Type B pancreatic cell (in vitro differentiated cells): Measurements from ENCODE around the gene IRF7. TPM values are rescaled to one million over a fixed set of nuclear protein-coding genes. Genes with fewer than 3 reads are reported as not detected.

ENCODE experiments used
- DNase-seq: peaks from one replicate; pipeline ENCODE4 v3.0.0; 2021; ENCODE audit warnings: mixed read lengths; ENCODE audit not compliant: unreplicated experiment; ENCODE audit errors: extremely low spot score
- H3K27ac Mint-ChIP-seq: 2 replicates; pipeline ENCODE4 v1.8.0; 2021; ENCODE audit warnings: mild to moderate bottlenecking, mixed read lengths
- H3K27me3 Mint-ChIP-seq: 2 replicates; pipeline ENCODE4 v1.8.0; 2021; ENCODE audit warnings: mixed read lengths
- H3K36me3 Mint-ChIP-seq: 2 replicates; pipeline ENCODE4 v1.8.0; 2021; ENCODE audit warnings: mixed read lengths
- H3K4me1 Mint-ChIP-seq: one replicate; pipeline ENCODE4 v1.8.0; 2021; ENCODE audit warnings: mixed read lengths; ENCODE audit not compliant: unreplicated experiment
- H3K4me3 Mint-ChIP-seq: 2 replicates; pipeline ENCODE4 v1.8.0; 2021; ENCODE audit warnings: mild to moderate bottlenecking, mixed read lengths
- H3K9me3 Mint-ChIP-seq: 2 replicates; pipeline ENCODE4 v1.8.0; 2021; ENCODE audit warnings: mixed read lengths
- total RNA-seq: library from RNA; stranded (reverse); gene quantifications from 2 replicates; pipeline ENCODE4 v1.2.1, GENCODE V29; 2021; ENCODE audit warnings: low replicate concordance
- TF ChIP-seq, protein P1 (sequence below): fragments of 200-600 bp; sonication (generic); conservative IDR thresholded peaks from 2 replicates; pipeline ENCODE4 v1.5.0; 2021; ENCODE audit warnings: antibody characterized with exemption, mild to moderate bottlenecking

Gene IRF7
- total RNA-seq, 1 donor from 2014 or later: 16.4 TPM

DNA sequence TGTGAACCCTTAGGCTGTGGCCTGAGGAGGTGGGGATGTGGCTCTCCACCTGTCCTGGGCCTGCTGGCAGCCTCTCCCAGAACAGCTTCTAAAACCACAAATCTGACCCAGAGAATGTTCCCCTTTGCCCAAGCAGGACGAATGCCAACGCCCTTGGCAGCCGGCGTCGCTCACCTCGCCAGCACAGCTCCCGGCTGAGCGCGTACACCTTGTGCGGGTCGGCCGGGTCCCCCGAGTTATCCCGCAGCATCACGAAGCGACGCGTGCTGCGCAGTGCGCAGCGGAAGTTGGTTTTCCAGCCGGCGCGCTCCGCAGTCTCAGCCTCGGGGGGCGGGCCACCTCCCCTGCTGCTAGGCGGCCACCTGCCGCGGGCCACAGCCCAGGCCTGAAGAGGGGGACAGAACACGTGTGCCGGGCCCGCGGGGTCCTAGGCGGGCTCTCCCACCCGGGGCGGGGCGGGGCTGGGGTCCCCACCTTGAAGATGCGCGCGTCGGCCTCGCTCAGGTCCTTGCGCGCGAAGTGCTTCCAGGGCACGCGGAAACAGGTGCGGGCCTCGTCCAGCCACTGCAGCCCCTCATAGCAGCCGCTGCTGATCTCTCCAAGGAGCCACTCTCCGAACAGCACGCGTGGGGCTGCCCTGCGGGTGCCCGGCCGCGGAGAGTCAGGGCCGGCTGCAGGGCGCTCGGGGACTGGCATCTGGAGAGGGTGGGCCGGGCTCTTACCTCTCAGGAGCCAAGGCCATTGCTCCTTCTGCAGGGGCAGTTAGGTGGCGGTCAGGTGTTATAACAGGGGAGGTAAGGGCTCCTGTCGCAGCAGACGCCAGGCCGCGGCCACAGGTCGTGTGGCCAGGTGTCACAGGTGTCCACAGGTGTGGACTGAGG, 887 bp downstream of the IRF7 start:
- Mint-ChIP-seq H3K4me1 (peaks cover 4% of the 10 kb centered on the region), H3K9me3 (no peaks in the 10 kb centered on the region), H3K4me3 (peak overlapping the region; percentile 88)

DNA sequence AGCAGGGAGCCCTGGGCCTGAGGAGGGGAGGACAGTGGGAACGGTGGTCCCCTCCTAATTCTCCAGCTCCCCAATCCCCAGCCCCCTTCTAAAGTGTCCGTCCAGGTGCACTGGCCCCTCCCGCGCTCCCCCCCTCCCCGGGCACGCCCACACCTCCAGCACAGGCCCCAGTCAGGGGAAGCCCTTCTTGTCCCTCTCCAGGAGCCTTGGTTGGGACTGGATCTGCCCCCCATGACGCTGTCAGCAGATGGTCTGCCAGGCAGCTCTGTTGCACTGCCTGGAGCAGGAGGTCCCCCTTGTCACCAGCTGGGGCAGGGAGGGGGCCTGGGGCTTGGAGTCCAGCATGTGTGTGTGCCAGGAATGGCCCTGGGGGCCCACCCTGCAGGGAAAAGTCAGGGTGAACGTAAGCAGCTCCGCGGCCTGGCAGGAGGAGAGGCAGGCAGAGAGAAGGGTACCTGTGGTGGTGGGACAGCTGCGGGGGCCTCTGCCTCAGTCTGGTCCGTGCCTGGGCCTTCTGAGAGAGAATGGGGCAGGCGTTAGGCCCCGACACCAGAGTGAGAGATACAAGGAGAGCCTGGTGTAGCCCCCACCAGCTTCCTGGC, 1.6 kb downstream of the IRF7 start:
- H3K27ac Mint-ChIP-seq: peak overlapping the region; percentile 50
- H3K4me3 Mint-ChIP-seq: peak overlapping the region; percentile 66
- peaks cover 5% of the 10 kb centered on the region for H3K36me3 Mint-ChIP-seq

More for the DNA sequence above, 887 bp downstream of the IRF7 start:
- H3K27ac Mint-ChIP-seq: peak overlapping the region; percentile 86
- DNase-seq: peak; percentile 72
- TF ChIP-seq, protein P1, sequence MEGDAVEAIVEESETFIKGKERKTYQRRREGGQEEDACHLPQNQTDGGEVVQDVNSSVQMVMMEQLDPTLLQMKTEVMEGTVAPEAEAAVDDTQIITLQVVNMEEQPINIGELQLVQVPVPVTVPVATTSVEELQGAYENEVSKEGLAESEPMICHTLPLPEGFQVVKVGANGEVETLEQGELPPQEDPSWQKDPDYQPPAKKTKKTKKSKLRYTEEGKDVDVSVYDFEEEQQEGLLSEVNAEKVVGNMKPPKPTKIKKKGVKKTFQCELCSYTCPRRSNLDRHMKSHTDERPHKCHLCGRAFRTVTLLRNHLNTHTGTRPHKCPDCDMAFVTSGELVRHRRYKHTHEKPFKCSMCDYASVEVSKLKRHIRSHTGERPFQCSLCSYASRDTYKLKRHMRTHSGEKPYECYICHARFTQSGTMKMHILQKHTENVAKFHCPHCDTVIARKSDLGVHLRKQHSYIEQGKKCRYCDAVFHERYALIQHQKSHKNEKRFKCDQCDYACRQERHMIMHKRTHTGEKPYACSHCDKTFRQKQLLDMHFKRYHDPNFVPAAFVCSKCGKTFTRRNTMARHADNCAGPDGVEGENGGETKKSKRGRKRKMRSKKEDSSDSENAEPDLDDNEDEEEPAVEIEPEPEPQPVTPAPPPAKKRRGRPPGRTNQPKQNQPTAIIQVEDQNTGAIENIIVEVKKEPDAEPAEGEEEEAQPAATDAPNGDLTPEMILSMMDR: no peak
- H3K27me3 Mint-ChIP-seq: no peaks in the 10 kb centered on the region
- H3K36me3 Mint-ChIP-seq: peaks cover 5% of the 10 kb centered on the region

DNA sequence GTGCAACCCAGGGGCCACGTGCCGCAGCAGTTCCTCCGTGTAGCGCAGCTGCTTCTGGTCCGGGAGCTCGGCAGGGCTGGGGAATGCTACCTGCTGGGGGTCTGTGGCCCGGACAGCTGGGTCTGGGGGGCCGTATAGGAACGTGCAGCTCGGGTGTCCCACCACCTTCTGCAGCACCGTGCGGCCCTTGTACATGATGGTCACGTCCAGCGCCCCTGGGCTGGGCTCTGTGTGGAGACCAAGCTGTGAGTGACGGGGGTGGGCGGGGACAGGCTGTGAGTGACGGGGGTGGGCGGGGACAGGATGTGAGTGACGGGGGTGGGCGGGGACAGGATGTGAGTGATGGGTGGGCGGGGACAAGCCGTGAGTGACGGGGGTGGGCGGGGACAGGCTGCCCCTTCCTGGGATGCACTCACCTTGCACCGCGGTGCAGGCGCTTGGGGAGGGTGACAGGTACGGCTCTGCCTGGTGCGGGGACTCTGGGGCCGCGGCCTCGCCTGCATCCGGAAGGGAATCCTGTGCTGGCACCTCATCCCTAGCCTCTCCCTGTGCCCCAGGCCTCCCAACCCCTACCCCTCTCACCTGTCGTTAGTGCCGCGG, 2.3 kb downstream of the IRF7 start:
- H3K4me3 Mint-ChIP-seq: no peak overlapping the region
- H3K4me1 Mint-ChIP-seq: peaks cover 4% of the 10 kb centered on the region
- no peak overlapping the region for H3K27ac Mint-ChIP-seq
- peak; percentile 73 for DNase-seq
- no peaks in the 10 kb centered on the region for H3K9me3 Mint-ChIP-seq
- peaks cover 5% of the 10 kb centered on the region for H3K36me3 Mint-ChIP-seq
- no peaks in the 10 kb centered on the region for H3K27me3 Mint-ChIP-seq
- TF ChIP-seq, protein P1: no peak

More for the DNA sequence above, 1.6 kb downstream of the IRF7 start:
- no peak for DNase-seq
- H3K4me1 Mint-ChIP-seq: peaks cover 4% of the 10 kb centered on the region
- TF ChIP-seq, protein P1: no peak
- H3K9me3 Mint-ChIP-seq: no peaks in the 10 kb centered on the region
- H3K27me3 Mint-ChIP-seq: no peaks in the 10 kb centered on the region

DNA sequence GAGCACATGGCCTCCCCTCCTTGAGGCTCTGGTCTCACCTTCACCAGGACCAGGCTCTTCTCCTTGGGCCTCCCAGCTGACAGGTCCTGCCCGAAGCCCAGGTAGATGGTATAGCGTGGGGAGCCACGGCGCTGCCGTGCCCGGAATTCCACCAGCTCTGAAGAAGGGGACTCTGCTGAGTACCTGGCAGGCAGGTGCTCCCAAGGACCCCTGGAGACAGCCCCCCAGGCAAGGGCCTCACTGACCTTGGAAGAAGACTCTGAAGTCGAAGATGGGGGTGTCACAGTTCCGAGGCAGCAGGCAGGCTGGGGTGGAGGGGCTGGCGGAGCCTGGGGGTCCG, 2.8 kb downstream of the IRF7 start:
- Mint-ChIP-seq H3K27ac (no peak overlapping the region), H3K4me1 (peaks cover 4% of the 10 kb centered on the region), H3K36me3 (peaks cover 5% of the 10 kb centered on the region), H3K9me3 (no peaks in the 10 kb centered on the region), H3K27me3 (no peaks in the 10 kb centered on the region), H3K4me3 (no peak overlapping the region)
- DNase-seq: no peak
- TF ChIP-seq, protein P1: no peak

DNA sequence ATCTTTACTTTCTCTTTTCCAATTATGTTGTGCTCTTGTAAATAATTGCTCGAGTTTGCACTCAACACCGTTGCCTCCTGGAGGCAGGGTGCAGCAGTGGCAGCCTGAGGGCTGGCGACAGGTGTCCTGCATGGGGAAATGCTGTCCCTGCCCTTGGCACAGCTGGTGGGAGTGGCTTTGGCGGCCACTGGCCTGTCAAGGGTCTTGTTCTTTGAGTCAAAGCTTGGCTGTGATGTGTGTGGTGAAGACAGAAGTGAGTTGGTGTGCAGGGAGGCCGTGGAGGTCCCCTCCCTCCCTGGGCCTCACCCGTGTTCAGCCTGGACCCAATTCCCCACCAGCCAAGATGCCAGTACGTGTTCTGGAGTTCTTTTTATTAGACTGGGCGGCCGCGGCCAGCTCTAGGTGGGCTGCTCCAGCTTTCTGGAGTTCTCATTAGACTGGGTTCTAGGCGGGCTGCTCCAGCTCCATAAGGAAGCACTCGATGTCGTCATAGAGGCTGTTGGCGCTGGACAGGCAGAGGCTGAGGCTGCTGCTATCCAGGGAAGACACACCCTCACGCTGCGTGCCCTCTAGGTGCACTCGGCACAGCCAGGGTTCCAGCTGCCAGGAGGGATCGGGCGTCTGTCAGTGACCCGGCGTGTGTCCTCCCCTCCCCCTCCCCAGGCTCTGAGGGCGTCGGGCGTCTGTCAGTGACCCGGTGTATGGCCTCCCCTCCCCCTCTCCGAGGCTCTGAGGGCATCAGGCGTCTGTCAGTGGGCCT, 3.4 kb downstream of the IRF7 start:
- Mint-ChIP-seq H3K27me3 (no peaks in the 10 kb centered on the region), H3K9me3 (no peaks in the 10 kb centered on the region), H3K4me1 (peaks cover 4% of the 10 kb centered on the region), H3K27ac (peak overlapping the region; percentile 82), H3K4me3 (peak overlapping the region; percentile 78), H3K36me3 (peaks cover 5% of the 10 kb centered on the region)
- DNase-seq: no peak
- TF ChIP-seq, protein P1: peak; percentile 46
